WTC11 (cell line): ENCODE measurements around the gene PCBP3.

Experiments used
- CREB1 ChIP-seq: sonication (generic); formaldehyde crosslinking; IDR thresholded peaks from 2 replicates; pipeline ENCODE4 v1.8.0; 2023; ENCODE audit warnings: mild to moderate bottlenecking, missing genetic modification reagents
- CTCF ChIP-seq: fragments of 200-600 bp; IDR thresholded peaks from 2 replicates; pipeline ENCODE4 v1.8.0; 2022; ENCODE audit warnings: antibody characterized with exemption
- MAX ChIP-seq: sonication (generic); formaldehyde crosslinking; IDR thresholded peaks from 2 replicates; pipeline ENCODE4 v1.8.0; 2022; ENCODE audit warnings: mild to moderate bottlenecking, missing genetic modification reagents
- NR2C2 ChIP-seq: sonication (generic); formaldehyde crosslinking; IDR thresholded peaks from 2 replicates; pipeline ENCODE4 v1.8.0; 2022; ENCODE audit warnings: mild to moderate bottlenecking, missing genetic modification reagents
- SMAD3 ChIP-seq: sonication (generic); formaldehyde crosslinking; IDR thresholded peaks from 2 replicates; pipeline ENCODE4 v1.8.0; 2022; ENCODE audit warnings: missing genetic modification reagents, mild to moderate bottlenecking, borderline replicate concordance
- TCF7 ChIP-seq: sonication (generic); formaldehyde crosslinking; IDR thresholded peaks from 2 replicates; pipeline ENCODE4 v1.8.0; 2022; ENCODE audit warnings: mild to moderate bottlenecking, low read depth, missing genetic modification reagents, moderate library complexity

GRCh38 chr21:45898028-45898350 is 254.5 kb downstream of the PCBP3 start:
- TF ChIP-seq MAX (CRISPR knock-in tag) (no peak), CTCF (no peak), SMAD3 (CRISPR knock-in tag) (no peak), NR2C2 (CRISPR knock-in tag) (no peak), CREB1 (CRISPR knock-in tag) (no peak), TCF7 (no peak)
